HEK293T (cell line): ENCODE results near the gene LYZL6.

ENCODE experiments used
- FOXK2 ChIP-seq: fragments of 450-650 bp; IDR thresholded peaks from 2 replicates; pipeline ENCODE4 v1.6.1; 2016; ENCODE audit warnings: mild to moderate bottlenecking
- FOXM1 ChIP-seq: fragments of 450-650 bp; IDR thresholded peaks from 2 replicates; pipeline ENCODE4 v1.6.1; 2017; ENCODE audit warnings: mild to moderate bottlenecking, borderline replicate concordance
- SUZ12 ChIP-seq: fragments of 450-650 bp; IDR thresholded peaks from 2 replicates; pipeline ENCODE4 v1.6.1; 2016; ENCODE audit warnings: mild to moderate bottlenecking

DNA sequence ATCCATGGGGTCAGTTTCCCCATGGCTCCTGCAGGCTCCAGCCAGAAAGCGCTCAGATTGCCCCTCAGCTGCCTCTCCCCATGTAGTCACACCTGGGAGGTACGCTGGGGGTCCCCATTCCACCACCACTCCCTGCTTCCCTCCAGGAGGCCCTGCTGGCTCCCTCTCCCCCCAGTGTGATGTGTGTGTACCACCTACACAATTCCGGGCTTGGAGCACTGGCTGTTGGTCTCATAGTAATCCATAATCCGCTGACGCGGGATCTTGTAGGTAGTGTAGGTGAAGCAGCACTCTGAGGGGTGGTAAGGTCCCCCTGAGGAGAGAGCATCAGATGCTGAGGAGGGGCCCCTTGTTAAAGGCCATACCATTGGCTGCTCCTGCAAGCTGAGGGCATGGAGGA, 40.6 kb upstream of the LYZL6 start:
- TF ChIP-seq FOXM1: no peak
- no peak for TF ChIP-seq FOXK2
- no peak for TF ChIP-seq SUZ12
